ENCODE results near the gene SSTR4.

The SSTR4 gene

DNA sequence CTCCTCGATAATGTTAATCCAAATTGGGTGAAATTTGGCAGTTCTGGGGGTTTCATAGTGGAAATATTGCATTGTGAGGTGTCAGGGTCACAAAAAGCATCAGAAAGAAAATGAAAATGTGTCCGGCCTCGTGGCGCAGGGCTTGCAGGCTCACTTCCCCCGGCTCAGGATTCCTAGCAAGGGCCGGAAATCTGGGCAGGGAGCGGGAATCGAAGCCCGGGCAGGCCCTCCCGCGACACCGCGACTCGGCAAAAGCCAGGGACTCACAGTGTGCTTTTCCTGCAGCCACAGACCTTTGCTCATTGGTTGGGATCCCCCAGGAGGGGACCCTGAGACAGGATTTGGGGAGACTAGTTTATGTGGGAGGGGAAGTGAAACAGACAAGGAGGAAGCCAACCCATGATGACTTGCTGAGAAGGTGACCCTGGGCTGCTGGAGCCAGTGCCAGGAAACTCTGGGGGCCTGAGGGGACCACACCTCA, 51.9 kb downstream of the SSTR4 start:
- DNase-seq (ENCODE audit: low spot score), result no peak

DNA sequence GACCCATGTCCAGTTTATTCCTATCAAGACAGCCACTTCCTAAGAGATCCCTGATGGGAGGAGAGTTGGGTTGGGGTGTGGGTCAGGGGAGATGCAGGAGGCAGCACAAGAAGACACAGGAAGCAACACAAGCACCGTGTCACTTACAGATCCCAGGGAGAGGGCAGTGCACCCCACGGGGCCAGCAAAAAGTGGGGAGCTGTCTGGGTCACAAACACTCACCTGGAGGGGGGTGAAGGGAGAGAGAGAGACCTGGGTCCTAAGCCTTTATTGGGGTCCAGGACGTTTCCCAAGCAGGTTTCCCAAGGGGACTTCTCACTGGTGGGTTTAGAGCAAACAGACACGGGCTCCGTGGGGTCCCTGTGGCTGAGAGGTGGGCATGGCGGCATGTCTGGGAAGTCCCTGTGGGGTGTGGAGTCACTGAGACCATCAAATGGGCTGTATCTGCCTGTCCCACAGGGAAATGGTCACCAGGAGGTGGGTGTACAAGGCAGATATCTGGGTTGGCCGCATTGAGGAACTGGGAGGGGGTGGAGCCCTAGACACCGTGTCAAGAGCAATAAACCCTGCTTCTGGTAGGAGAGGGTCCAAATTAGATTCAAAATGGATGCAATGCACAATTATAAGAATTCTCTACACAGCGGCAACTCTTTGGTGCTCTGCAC, 52.6 kb downstream of the SSTR4 start:
- DNase-seq (ENCODE audit: low spot score), result no peak

All from RKO (cell line).